GM12892 (cell line): ENCODE results near the gene NRXN3.

ENCODE experiments used
- DNase-seq: peaks from one replicate; pipeline ENCODE4 v3.0.0; 2011; ENCODE audit not compliant: insufficient read length
- FAIRE-seq: peaks from 2 replicates; lab custom pipeline; 2011; peaks lifted over from hg19 to GRCh38; lab: Jason Lieb, UNC
- POLR2A ChIP-seq: IDR thresholded peaks from 2 replicates; pipeline ENCODE4 v1.6.1; 2011; ENCODE audit warnings: low read depth, low read length, control low read depth
- POLR2AphosphoS5 ChIP-seq: IDR thresholded peaks from 2 replicates; pipeline ENCODE4 v1.6.1; 2011; ENCODE audit warnings: low read depth, low read length, control low read depth
- TAF1 ChIP-seq: IDR thresholded peaks from 2 replicates; pipeline ENCODE4 v1.6.1; 2011; ENCODE audit warnings: low read depth, mild to moderate bottlenecking, control low read depth, low read length, borderline replicate concordance

The NRXN3 gene

GRCh38 chr14:79569072-79569471 lies 1398.9 kb downstream of the NRXN3 start:
- no peak for DNase-seq
- no peak for FAIRE-seq

GRCh38 chr14:79570648-79571047 lies 1400.5 kb downstream of the NRXN3 start:
- TF ChIP-seq POLR2AphosphoS5 (no peak), POLR2A (no peak), TAF1 (no peak)
- no peak for DNase-seq
- no peak for FAIRE-seq

More at GRCh38 chr14:79569072-79569471, 1398.9 kb downstream of the NRXN3 start:
- no peak for TF ChIP-seq POLR2A
- no peak for TF ChIP-seq TAF1
- no peak for TF ChIP-seq POLR2AphosphoS5

GRCh38 chr14:79571366-79571765 lies 1401.2 kb downstream of the NRXN3 start:
- no peak for DNase-seq
- FAIRE-seq = no peak
- TF ChIP-seq POLR2AphosphoS5 (no peak), TAF1 (no peak), POLR2A (no peak)

- no peak for TF ChIP-seq POLR2A
- no peak for TF ChIP-seq POLR2AphosphoS5
- TF ChIP-seq TAF1 = no peak
- DNase-seq = no peak
- no peak for FAIRE-seq
Observed at GRCh38 chr14:79573486-79573885, 1403.3 kb downstream of the NRXN3 start.

- TF ChIP-seq TAF1 = no peak
- no peak for TF ChIP-seq POLR2A
- TF ChIP-seq POLR2AphosphoS5 = no peak
- FAIRE-seq = no peak
- no peak for DNase-seq
Observed at GRCh38 chr14:79575032-79575431, 1404.9 kb downstream of the NRXN3 start.

GRCh38 chr14:79576424-79576823 lies 1406.3 kb downstream of the NRXN3 start:
- TF ChIP-seq TAF1 = no peak
- no peak for TF ChIP-seq POLR2AphosphoS5
- no peak for TF ChIP-seq POLR2A
- DNase-seq = no peak
- no peak for FAIRE-seq

- no peak for FAIRE-seq
- no peak for DNase-seq
- TF ChIP-seq POLR2A (no peak), TAF1 (no peak), POLR2AphosphoS5 (no peak)
Observed at GRCh38 chr14:79578470-79578869, 1408.3 kb downstream of the NRXN3 start.

- no peak for DNase-seq
- no peak for FAIRE-seq
- TF ChIP-seq TAF1 (no peak), POLR2A (no peak), POLR2AphosphoS5 (no peak)
Observed at GRCh38 chr14:79580414-79580813, 1410.2 kb downstream of the NRXN3 start.

GRCh38 chr14:79580906-79581305 lies 1410.7 kb downstream of the NRXN3 start:
- TF ChIP-seq POLR2A = no peak
- TF ChIP-seq TAF1 = no peak
- TF ChIP-seq POLR2AphosphoS5 = no peak
- FAIRE-seq = no peak
- DNase-seq = no peak

- FAIRE-seq (no peak), DNase-seq (no peak)
- TF ChIP-seq TAF1 (no peak), POLR2A (no peak), POLR2AphosphoS5 (no peak)
Observed at GRCh38 chr14:79581912-79582576, 1411.9 kb downstream of the NRXN3 start.

GRCh38 chr14:79583738-79584408 lies 1413.7 kb downstream of the NRXN3 start:
- no peak for TF ChIP-seq POLR2AphosphoS5
- TF ChIP-seq POLR2A = no peak
- TF ChIP-seq TAF1 = no peak
- DNase-seq (no peak), FAIRE-seq (no peak)

- DNase-seq = no peak
- TF ChIP-seq POLR2A (no peak), TAF1 (no peak), POLR2AphosphoS5 (no peak)
- FAIRE-seq = no peak
Observed at GRCh38 chr14:79584679-79585078, 1414.5 kb downstream of the NRXN3 start.

- FAIRE-seq (no peak), DNase-seq (no peak)
- TF ChIP-seq POLR2A = no peak
- no peak for TF ChIP-seq TAF1
- no peak for TF ChIP-seq POLR2AphosphoS5
Observed at GRCh38 chr14:79585845-79586244, 1415.7 kb downstream of the NRXN3 start.

GRCh38 chr14:79586416-79586815 lies 1416.2 kb downstream of the NRXN3 start:
- TF ChIP-seq TAF1 = no peak
- TF ChIP-seq POLR2AphosphoS5 = no peak
- no peak for TF ChIP-seq POLR2A
- FAIRE-seq = no peak
- DNase-seq = no peak
